ENCODE results near the gene SLC7A4.
A peak's percentile ranks its signal among the peaks of the same experiment; 100 is the strongest.
"Not testable (repeated sequence)": the region's sequence is repeated elsewhere in the genome, so short reads cannot be mapped to it uniquely, and the experiment has no call there.

The SLC7A4 gene

GRCh38 chr22:21069375-21069774 lies 37.0 kb upstream of the SLC7A4 start:
- Mint-ChIP-seq H3K4me3 (no peak overlapping the region), H3K4me1 (peaks cover 7% of the 10 kb centered on the region), H3K9me3 (no peaks in the 10 kb centered on the region), H3K36me3 (no peaks in the 10 kb centered on the region), H3K27ac (no peak overlapping the region), H3K27me3 (peaks cover 32% of the 10 kb centered on the region)
- CTCF ChIA-PET, result interaction anchor here (0.6 kb wide), 1 partner anchor 51 kb away, joined by 4 read pairs; no protein-coding TSS in a partner anchor
- DNase-seq, result no peak

- Mint-ChIP-seq H3K4me1 (peaks cover 7% of the 10 kb centered on the region), H3K9me3 (no peaks in the 10 kb centered on the region), H3K27me3 (peaks cover 32% of the 10 kb centered on the region), H3K4me3 (no peak overlapping the region), H3K36me3 (no peaks in the 10 kb centered on the region), H3K27ac (no peak overlapping the region)
- DNase-seq, result no peak
- CTCF ChIA-PET, result interaction anchor here (0.6 kb wide), 1 partner anchor 50 kb away, joined by 4 read pairs; no protein-coding TSS in a partner anchor
Observed at GRCh38 chr22:21068681-21069276, 36.4 kb upstream of the SLC7A4 start.

- Mint-ChIP-seq H3K27me3 (peaks cover 39% of the 10 kb centered on the region), H3K9me3 (no peaks in the 10 kb centered on the region)
- CTCF ChIA-PET, result no interaction called here
Observed at GRCh38 chr22:21067901-21068680, 35.7 kb upstream of the SLC7A4 start.

GRCh38 chr22:21067075-21067900 lies 34.9 kb upstream of the SLC7A4 start:
- no peak for DNase-seq
- no peaks in the 10 kb centered on the region for H3K36me3 Mint-ChIP-seq
- no peaks in the 10 kb centered on the region for H3K9me3 Mint-ChIP-seq
- H3K27me3 Mint-ChIP-seq, result peaks cover 44% of the 10 kb centered on the region
- H3K4me1 Mint-ChIP-seq, result peaks cover 7% of the 10 kb centered on the region
- no peak overlapping the region for H3K4me3 Mint-ChIP-seq
- CTCF ChIA-PET, result no interaction called here
- H3K27ac Mint-ChIP-seq, result no peak overlapping the region

More at GRCh38 chr22:21067901-21068680, 35.7 kb upstream of the SLC7A4 start:
- no peak for DNase-seq
- Mint-ChIP-seq H3K27ac (no peak overlapping the region), H3K4me1 (peaks cover 7% of the 10 kb centered on the region), H3K4me3 (no peak overlapping the region), H3K36me3 (no peaks in the 10 kb centered on the region)

GRCh38 chr22:21064917-21065864 lies 32.8 kb upstream of the SLC7A4 start:
- no peak for DNase-seq
- Mint-ChIP-seq H3K4me1 (peaks cover 4% of the 10 kb centered on the region), H3K36me3 (no peaks in the 10 kb centered on the region), H3K27me3 (peaks cover 37% of the 10 kb centered on the region), H3K27ac (no peak overlapping the region), H3K4me3 (no peak overlapping the region), H3K9me3 (no peaks in the 10 kb centered on the region)
- CTCF ChIA-PET, result interaction anchor here (1.0 kb wide), 1 partner anchor 45 kb away, joined by 4 read pairs; no protein-coding TSS in a partner anchor

GRCh38 chr22:21064425-21064824 lies 32.1 kb upstream of the SLC7A4 start:
- CTCF ChIA-PET, H3K4me1 Mint-ChIP-seq, H3K4me3 Mint-ChIP-seq, H3K9me3 Mint-ChIP-seq, H3K36me3 Mint-ChIP-seq, H3K27ac Mint-ChIP-seq, DNase-seq: not testable (repeated sequence)
- H3K27me3 Mint-ChIP-seq, result peaks cover 29% of the 10 kb centered on the region

GRCh38 chr22:21061660-21062321 lies 29.4 kb upstream of the SLC7A4 start:
- H3K4me1 Mint-ChIP-seq, H3K9me3 Mint-ChIP-seq, CTCF ChIA-PET, DNase-seq, H3K27ac Mint-ChIP-seq, H3K4me3 Mint-ChIP-seq, H3K36me3 Mint-ChIP-seq: not testable (repeated sequence)
- H3K27me3 Mint-ChIP-seq, result peaks cover 33% of the 10 kb centered on the region

- H3K36me3 Mint-ChIP-seq, CTCF ChIA-PET, H3K9me3 Mint-ChIP-seq, H3K27ac Mint-ChIP-seq, H3K4me3 Mint-ChIP-seq, DNase-seq: not testable (repeated sequence)
- H3K4me1 Mint-ChIP-seq, result peaks cover 19% of the 10 kb centered on the region
- peaks cover 42% of the 10 kb centered on the region for H3K27me3 Mint-ChIP-seq
Observed at GRCh38 chr22:21060363-21060762, 28.0 kb upstream of the SLC7A4 start.

- H3K36me3 Mint-ChIP-seq, result no peaks in the 10 kb centered on the region
- CTCF ChIA-PET, result interaction anchor here (1.6 to 2.0 kb wide), 2 partner anchors 17 to 35 kb away, joined by 3 to 6 read pairs; no protein-coding TSS in a partner anchor
- peak overlapping the region; percentile 53 for H3K4me3 Mint-ChIP-seq
- peak; percentile 36 for DNase-seq
- H3K9me3 Mint-ChIP-seq, result no peaks in the 10 kb centered on the region
- peaks cover 39% of the 10 kb centered on the region for H3K27me3 Mint-ChIP-seq
- H3K27ac Mint-ChIP-seq, result no peak overlapping the region
- peaks cover 34% of the 10 kb centered on the region for H3K4me1 Mint-ChIP-seq
Observed at GRCh38 chr22:21055880-21056319, 23.5 kb upstream of the SLC7A4 start.

- Mint-ChIP-seq H3K36me3 (no peaks in the 10 kb centered on the region), H3K27ac (no peak overlapping the region)
Observed at GRCh38 chr22:21055564-21055834, 23.1 kb upstream of the SLC7A4 start.

GRCh38 chr22:21054714-21055563 lies 22.6 kb upstream of the SLC7A4 start:
- Mint-ChIP-seq H3K4me3 (no peak overlapping the region), H3K9me3 (no peaks in the 10 kb centered on the region), H3K27ac (no peak overlapping the region), H3K36me3 (no peaks in the 10 kb centered on the region), H3K27me3 (peaks cover 36% of the 10 kb centered on the region), H3K4me1 (peaks cover 34% of the 10 kb centered on the region)
- CTCF ChIA-PET, result interaction anchor here (2.0 kb wide), 1 partner anchor 34 kb away, joined by 6 read pairs; no protein-coding TSS in a partner anchor
- no peak for DNase-seq

More at GRCh38 chr22:21055564-21055834, 23.1 kb upstream of the SLC7A4 start:
- Mint-ChIP-seq H3K27me3 (peaks cover 38% of the 10 kb centered on the region), H3K4me3 (peak overlapping the region; percentile 53), H3K4me1 (peaks cover 34% of the 10 kb centered on the region), H3K9me3 (no peaks in the 10 kb centered on the region)
- DNase-seq, result no peak
- CTCF ChIA-PET, result interaction anchor here (2.0 kb wide), 1 partner anchor 35 kb away, joined by 6 read pairs; no protein-coding TSS in a partner anchor

GRCh38 chr22:21054046-21054713 lies 21.8 kb upstream of the SLC7A4 start:
- no peaks in the 10 kb centered on the region for H3K36me3 Mint-ChIP-seq
- peaks cover 36% of the 10 kb centered on the region for H3K27me3 Mint-ChIP-seq
- no peak overlapping the region for H3K27ac Mint-ChIP-seq
- CTCF ChIA-PET, result no interaction called here
- no peaks in the 10 kb centered on the region for H3K9me3 Mint-ChIP-seq
- peaks cover 34% of the 10 kb centered on the region for H3K4me1 Mint-ChIP-seq
- DNase-seq, result no peak
- no peak overlapping the region for H3K4me3 Mint-ChIP-seq
